ENCODE results near the gene ERC2. TPM values are rescaled to one million over a fixed set of nuclear protein-coding genes. Genes with fewer than 3 reads are reported as not detected.
A peak's percentile ranks its signal among the peaks of the same experiment; 100 is the strongest.

The ERC2 gene
- total RNA-seq, 1 donor from 2014 or later = under 0.01 TPM

DNA sequence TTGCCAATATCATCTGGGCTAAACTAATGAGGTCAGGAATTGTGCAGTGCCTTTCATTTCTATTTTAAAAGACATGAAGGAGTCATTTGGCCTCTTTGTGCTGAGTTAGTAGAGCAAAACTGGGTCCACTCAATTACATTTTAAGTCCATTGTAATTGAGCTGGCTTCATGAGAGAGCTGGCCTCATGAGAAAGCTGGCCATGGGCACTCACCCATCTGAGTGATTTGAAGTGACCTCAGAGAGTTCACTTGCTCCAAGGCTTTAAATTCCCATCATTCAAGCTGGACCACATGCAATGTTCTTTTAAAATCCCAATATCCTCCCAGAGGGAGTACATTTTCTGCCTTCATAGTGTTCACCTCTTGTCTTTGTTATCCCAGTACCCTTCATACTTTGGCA lies 645.3 kb downstream of the ERC2 start:
- Histone ChIP-seq H3K36me3 (ENCODE audit: control insufficient read depth, insufficient read depth, low read length) (no peaks in the 10 kb centered on the region), H3K4me3 (ENCODE audit: low read depth, low read length) (no peak overlapping the region), H3K27me3 (ENCODE audit: control insufficient read depth, insufficient read depth, low read length) (no peaks in the 10 kb centered on the region)
- FAIRE-seq (no peak), DNase-seq (ENCODE audit: low read depth) (no peak)
- TF ChIP-seq, protein P1, sequence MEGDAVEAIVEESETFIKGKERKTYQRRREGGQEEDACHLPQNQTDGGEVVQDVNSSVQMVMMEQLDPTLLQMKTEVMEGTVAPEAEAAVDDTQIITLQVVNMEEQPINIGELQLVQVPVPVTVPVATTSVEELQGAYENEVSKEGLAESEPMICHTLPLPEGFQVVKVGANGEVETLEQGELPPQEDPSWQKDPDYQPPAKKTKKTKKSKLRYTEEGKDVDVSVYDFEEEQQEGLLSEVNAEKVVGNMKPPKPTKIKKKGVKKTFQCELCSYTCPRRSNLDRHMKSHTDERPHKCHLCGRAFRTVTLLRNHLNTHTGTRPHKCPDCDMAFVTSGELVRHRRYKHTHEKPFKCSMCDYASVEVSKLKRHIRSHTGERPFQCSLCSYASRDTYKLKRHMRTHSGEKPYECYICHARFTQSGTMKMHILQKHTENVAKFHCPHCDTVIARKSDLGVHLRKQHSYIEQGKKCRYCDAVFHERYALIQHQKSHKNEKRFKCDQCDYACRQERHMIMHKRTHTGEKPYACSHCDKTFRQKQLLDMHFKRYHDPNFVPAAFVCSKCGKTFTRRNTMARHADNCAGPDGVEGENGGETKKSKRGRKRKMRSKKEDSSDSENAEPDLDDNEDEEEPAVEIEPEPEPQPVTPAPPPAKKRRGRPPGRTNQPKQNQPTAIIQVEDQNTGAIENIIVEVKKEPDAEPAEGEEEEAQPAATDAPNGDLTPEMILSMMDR (IDR thresholded peaks at IDR 0.05; ENCODE audit: insufficient read depth, low read length, severe bottlenecking) = no peak

- FAIRE-seq = peak; percentile 73
- Histone ChIP-seq H3K4me3 (ENCODE audit: low read depth, low read length) (no peak overlapping the region), H3K27me3 (ENCODE audit: control insufficient read depth, insufficient read depth, low read length) (no peaks in the 10 kb centered on the region), H3K36me3 (ENCODE audit: control insufficient read depth, insufficient read depth, low read length) (no peaks in the 10 kb centered on the region)
- no peak for DNase-seq (ENCODE audit: low read depth)
- TF ChIP-seq, protein P1 (IDR thresholded peaks at IDR 0.05; ENCODE audit: insufficient read depth, low read length, severe bottlenecking) = no peak
Measured at GRCh38 chr3:55819005-55819404, 649.3 kb downstream of the ERC2 start.

GRCh38 chr3:55818485-55818884 lies 649.8 kb downstream of the ERC2 start:
- DNase-seq (ENCODE audit: low read depth) = peak; percentile 17
- no peaks in the 10 kb centered on the region for H3K36me3 ChIP-seq (ENCODE audit: control insufficient read depth, insufficient read depth, low read length)
- H3K4me3 ChIP-seq (ENCODE audit: low read depth, low read length) = no peak overlapping the region
- no peaks in the 10 kb centered on the region for H3K27me3 ChIP-seq (ENCODE audit: control insufficient read depth, insufficient read depth, low read length)
- TF ChIP-seq, protein P1 (IDR thresholded peaks at IDR 0.05; ENCODE audit: insufficient read depth, low read length, severe bottlenecking) = peak; percentile 19
- FAIRE-seq = no peak

- Histone ChIP-seq H3K36me3 (ENCODE audit: control insufficient read depth, insufficient read depth, low read length) (no peaks in the 10 kb centered on the region), H3K4me3 (ENCODE audit: low read depth, low read length) (no peak overlapping the region), H3K27me3 (ENCODE audit: control insufficient read depth, insufficient read depth, low read length) (no peaks in the 10 kb centered on the region)
- DNase-seq (ENCODE audit: low read depth) = no peak
- TF ChIP-seq, protein P1 (IDR thresholded peaks at IDR 0.05; ENCODE audit: insufficient read depth, low read length, severe bottlenecking) = no peak
- FAIRE-seq = no peak
Measured at GRCh38 chr3:55816794-55817576, 651.3 kb downstream of the ERC2 start.

DNA sequence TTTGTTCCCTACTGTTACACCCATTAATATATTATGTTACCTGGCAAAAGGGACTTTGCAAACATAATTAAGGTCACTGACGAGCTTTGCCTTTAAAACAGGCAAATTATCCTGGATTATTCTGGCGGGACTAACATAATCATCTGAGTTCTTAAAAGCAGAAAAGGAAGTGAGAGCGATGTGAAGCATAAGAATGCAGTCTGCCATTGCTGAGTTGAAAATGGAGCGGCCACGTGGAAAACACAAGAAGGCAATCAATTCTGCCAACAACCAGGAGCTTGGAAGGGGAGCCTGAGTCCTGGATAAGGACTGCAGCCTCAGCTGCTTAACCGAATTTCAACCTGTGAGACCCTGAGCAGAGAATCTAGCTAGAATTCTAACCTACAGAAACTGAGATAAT lies 653.0 kb downstream of the ERC2 start:
- H3K27me3 ChIP-seq (ENCODE audit: control insufficient read depth, insufficient read depth, low read length) = no peaks in the 10 kb centered on the region
- no peak for DNase-seq (ENCODE audit: low read depth)
- FAIRE-seq = no peak
- H3K4me3 ChIP-seq (ENCODE audit: low read depth, low read length) = no peak overlapping the region
- H3K36me3 ChIP-seq (ENCODE audit: control insufficient read depth, insufficient read depth, low read length) = no peaks in the 10 kb centered on the region
- TF ChIP-seq, protein P1 (IDR thresholded peaks at IDR 0.05; ENCODE audit: insufficient read depth, low read length, severe bottlenecking) = no peak
